SU-DHL-6 (cell line): ENCODE results near the gene PADI3.

ENCODE experiments used
- H2AFZ ChIP-seq: fragments of 200-600 bp; sonication (generic); 2 replicates; pipeline ENCODE4 v1.6.1; 2014; ENCODE audit warnings: low read depth, mild to moderate bottlenecking, moderate library complexity, mixed read lengths, antibody characterized with exemption, low read length; ENCODE audit not compliant: severe bottlenecking
- H3F3A ChIP-seq: fragments of 200-600 bp; shearing (Covaris generic); 2 replicates; pipeline ENCODE4 v1.6.0; 2016; ENCODE audit warnings: antibody characterized with exemption, mild to moderate bottlenecking; ENCODE audit not compliant: insufficient read depth
- H3K27ac ChIP-seq: fragments of 200-600 bp; sonication (generic); 2 replicates; pipeline ENCODE4 v1.5.1; 2016; ENCODE audit warnings: low read depth, mild to moderate bottlenecking, low read length, moderate library complexity, mixed read lengths
- H3K27me3 ChIP-seq: fragments of 200-600 bp; sonication (generic), shearing (Covaris generic); 2 replicates; pipeline ENCODE4 v1.6.0; 2014; ENCODE audit warnings: mild to moderate bottlenecking, low read length
- H3K36me3 ChIP-seq: fragments of 200-600 bp; sonication (generic); 2 replicates; pipeline ENCODE4 v1.6.1; 2014; ENCODE audit warnings: mild to moderate bottlenecking, low read length, mixed read lengths
- H3K4me2 ChIP-seq: fragments of 300-600, 200-600 bp; shearing (Covaris generic), sonication (generic); 2 replicates; pipeline ENCODE4 v1.6.0; 2014; ENCODE audit warnings: low read length, low read depth, mild to moderate bottlenecking; ENCODE audit not compliant: poor library complexity, severe bottlenecking
- H3K4me3 ChIP-seq: fragments of 200-600 bp; sonication (generic); 2 replicates; pipeline ENCODE4 v1.5.1; 2014; ENCODE audit warnings: antibody characterized with exemption, low read length, mild to moderate bottlenecking, mixed read lengths; ENCODE audit not compliant: insufficient read depth, poor library complexity, severe bottlenecking
- H3K79me2 ChIP-seq: fragments of 200-600 bp; sonication (generic); 2 replicates; pipeline ENCODE4 v1.6.1; 2014; ENCODE audit warnings: mild to moderate bottlenecking, low read length, moderate library complexity; ENCODE audit not compliant: insufficient read depth
- H3K9ac ChIP-seq: fragments of 200-600 bp; sonication (generic); 2 replicates; pipeline ENCODE4 v1.7.0; 2014; ENCODE audit warnings: mild to moderate bottlenecking, low read length
- H3K9me2 ChIP-seq: fragments of 200-600 bp; sonication (generic); replicated peaks from 2 replicates; pipeline ENCODE4 v1.6.1; 2014; ENCODE audit warnings: low read length; ENCODE audit not compliant: insufficient read depth
- H3K9me3 ChIP-seq: fragments of 200-600 bp; sonication (generic); 2 replicates; pipeline ENCODE4 v1.6.1; 2014; ENCODE audit warnings: low read length, mixed read lengths; ENCODE audit not compliant: insufficient read depth
- H4K20me1 ChIP-seq: fragments of 200-600 bp; sonication (generic); 2 replicates; pipeline ENCODE4 v1.6.1; 2014; ENCODE audit warnings: low read depth, mild to moderate bottlenecking, antibody characterized with exemption, low read length, moderate library complexity, mixed read lengths
- CTCF ChIP-seq: fragments of 200-600 bp; sonication (generic); IDR thresholded peaks from one replicate; pipeline ENCODE4 v1.5.1; 2017; ENCODE audit warnings: antibody characterized with exemption, mild to moderate bottlenecking, low read length, moderate library complexity; ENCODE audit not compliant: insufficient read depth, poor library complexity, severe bottlenecking
- EZH2phosphoT487 ChIP-seq: fragments of 200-600 bp; sonication (generic), shearing (Covaris generic); conservative IDR thresholded peaks from 2 replicates; pipeline ENCODE4 v1.6.1; 2018; ENCODE audit warnings: mild to moderate bottlenecking, antibody characterized with exemption, low read length, moderate library complexity, mixed read lengths

The PADI3 gene

GRCh38 chr1:17286646-17287045 is 37.7 kb downstream of the PADI3 start:
- H3K27me3 ChIP-seq = no peaks in the 10 kb centered on the region
- no peak overlapping the region for H3K4me2 ChIP-seq
- no peak overlapping the region for H3K9ac ChIP-seq
- TF ChIP-seq CTCF (no peak), EZH2phosphoT487 (no peak)
- no peak overlapping the region for H3K27ac ChIP-seq
- H4K20me1 ChIP-seq = no peaks in the 10 kb centered on the region
- no peaks in the 10 kb centered on the region for H3K36me3 ChIP-seq
- no peaks in the 10 kb centered on the region for H3F3A ChIP-seq
- H3K4me3 ChIP-seq = no peak overlapping the region
- H2AFZ ChIP-seq = no peak overlapping the region
- H3K9me3 ChIP-seq = no peaks in the 10 kb centered on the region
- H3K9me2 ChIP-seq = no peaks in the 10 kb centered on the region
- no peaks in the 10 kb centered on the region for H3K79me2 ChIP-seq

- H4K20me1 ChIP-seq = no peaks in the 10 kb centered on the region
- TF ChIP-seq EZH2phosphoT487 (no peak), CTCF (no peak)
- H3K36me3 ChIP-seq = no peaks in the 10 kb centered on the region
- H3K4me2 ChIP-seq = no peak overlapping the region
- H3K4me3 ChIP-seq = no peak overlapping the region
- H3F3A ChIP-seq = no peaks in the 10 kb centered on the region
- H3K79me2 ChIP-seq = no peaks in the 10 kb centered on the region
- H3K9me3 ChIP-seq = no peaks in the 10 kb centered on the region
- H3K27me3 ChIP-seq = no peaks in the 10 kb centered on the region
- H3K9ac ChIP-seq = no peak overlapping the region
- H3K27ac ChIP-seq = no peak overlapping the region
- no peak overlapping the region for H2AFZ ChIP-seq
- no peaks in the 10 kb centered on the region for H3K9me2 ChIP-seq
Measured at GRCh38 chr1:17287130-17287776, 38.4 kb downstream of the PADI3 start.

GRCh38 chr1:17289721-17290120 is 40.8 kb downstream of the PADI3 start:
- Histone ChIP-seq H3K79me2 (no peaks in the 10 kb centered on the region), H3K36me3 (no peaks in the 10 kb centered on the region), H3K9ac (no peak overlapping the region), H2AFZ (no peak overlapping the region), H3F3A (no peaks in the 10 kb centered on the region), H3K4me2 (no peak overlapping the region), H3K4me3 (no peak overlapping the region), H4K20me1 (no peaks in the 10 kb centered on the region), H3K9me2 (no peaks in the 10 kb centered on the region), H3K27me3 (no peaks in the 10 kb centered on the region), H3K9me3 (no peaks in the 10 kb centered on the region), H3K27ac (no peak overlapping the region)
- no peak for TF ChIP-seq CTCF
- TF ChIP-seq EZH2phosphoT487 = no peak
